ENCODE data around the gene STK25.

- no peak for TF ChIP-seq CTCF (IDR thresholded peaks at IDR 0.05)
- no peak for TF ChIP-seq POLR2A (IDR thresholded peaks at IDR 0.05)
Observed at GRCh38 chr2:241467777-241468475, 40.5 kb downstream of the STK25 start.

All from testis (tissue), 2 donors.